Measurements from ENCODE around the gene CLASP1.

The CLASP1 gene

DNA sequence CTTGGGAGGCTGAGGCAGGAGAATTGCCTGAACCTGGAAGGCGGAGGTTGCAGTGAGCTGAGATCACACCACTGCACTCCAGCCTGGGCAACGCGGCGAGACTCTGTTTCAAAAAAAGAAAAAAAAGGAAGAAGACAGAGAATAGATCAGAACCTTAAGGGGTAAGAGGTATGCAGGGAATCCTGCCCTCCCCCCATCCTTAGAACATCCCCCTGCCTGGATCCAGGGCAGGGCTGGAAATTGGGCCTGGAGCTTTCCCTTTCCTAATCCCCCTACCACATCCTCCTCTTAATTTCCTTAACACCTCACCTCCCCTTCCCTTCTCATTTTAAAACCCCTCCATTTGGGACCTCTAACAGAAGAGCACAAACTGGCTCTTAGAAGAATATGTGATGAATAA lies 62.1 kb downstream of the CLASP1 start:
- H3K36me3 ChIP-seq (ENCODE audit: control insufficient read depth, insufficient read depth, low read length): no peaks in the 10 kb centered on the region
- no peaks in the 10 kb centered on the region for H3K9me3 ChIP-seq (ENCODE audit: control insufficient read depth, low read length)
- H3K4me1 ChIP-seq (ENCODE audit: control insufficient read depth, insufficient read depth, low read length): no peaks in the 10 kb centered on the region
- no peak overlapping the region for H3K9ac ChIP-seq (ENCODE audit: low read length)
- H3K4me3 ChIP-seq (ENCODE audit: low read length): no peak overlapping the region
- no peaks in the 10 kb centered on the region for H3K27me3 ChIP-seq (ENCODE audit: control insufficient read depth, insufficient read depth, low read length)

- Histone ChIP-seq H3K4me1 (ENCODE audit: control insufficient read depth, insufficient read depth, low read length) (no peaks in the 10 kb centered on the region), H3K9me3 (ENCODE audit: control insufficient read depth, low read length) (no peaks in the 10 kb centered on the region), H3K27me3 (ENCODE audit: control insufficient read depth, insufficient read depth, low read length) (no peaks in the 10 kb centered on the region), H3K4me3 (ENCODE audit: low read length) (no peak overlapping the region), H3K9ac (ENCODE audit: low read length) (no peak overlapping the region), H3K36me3 (ENCODE audit: control insufficient read depth, insufficient read depth, low read length) (no peaks in the 10 kb centered on the region)
These were observed 64.5 kb downstream of the CLASP1 start for GRCh38 chr2:121584741-121585140.

DNA sequence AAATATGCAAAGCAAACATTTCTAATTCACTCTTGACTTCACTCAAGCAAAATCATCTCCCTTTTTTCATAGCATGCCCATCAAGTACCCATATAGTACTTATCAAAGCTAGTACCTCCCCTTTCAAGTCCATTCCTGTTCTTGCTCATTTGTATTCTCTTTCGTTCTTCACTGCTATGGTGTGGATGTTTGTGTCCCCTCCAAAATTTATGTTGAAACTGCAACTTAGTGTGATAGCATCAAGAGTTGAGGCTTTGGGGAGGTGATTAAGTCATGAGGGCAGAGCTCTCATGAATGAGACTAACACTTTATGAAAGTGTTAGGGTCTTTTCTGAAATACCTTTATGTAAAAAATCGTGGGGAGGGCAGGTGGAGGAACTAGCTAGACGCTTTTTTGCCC lies 65.7 kb downstream of the CLASP1 start:
- Histone ChIP-seq H3K4me3 (ENCODE audit: low read length) (no peak overlapping the region), H3K9me3 (ENCODE audit: control insufficient read depth, low read length) (no peaks in the 10 kb centered on the region), H3K4me1 (ENCODE audit: control insufficient read depth, insufficient read depth, low read length) (no peaks in the 10 kb centered on the region), H3K36me3 (ENCODE audit: control insufficient read depth, insufficient read depth, low read length) (no peaks in the 10 kb centered on the region), H3K27me3 (ENCODE audit: control insufficient read depth, insufficient read depth, low read length) (no peaks in the 10 kb centered on the region), H3K9ac (ENCODE audit: low read length) (no peak overlapping the region)

- Histone ChIP-seq H3K4me3 (ENCODE audit: low read length) (no peak overlapping the region), H3K36me3 (ENCODE audit: control insufficient read depth, insufficient read depth, low read length) (no peaks in the 10 kb centered on the region), H3K9me3 (ENCODE audit: control insufficient read depth, low read length) (no peaks in the 10 kb centered on the region), H3K4me1 (ENCODE audit: control insufficient read depth, insufficient read depth, low read length) (no peaks in the 10 kb centered on the region), H3K9ac (ENCODE audit: low read length) (no peak overlapping the region), H3K27me3 (ENCODE audit: control insufficient read depth, insufficient read depth, low read length) (no peaks in the 10 kb centered on the region)
These were observed 67.0 kb downstream of the CLASP1 start for GRCh38 chr2:121582272-121582671.

DNA sequence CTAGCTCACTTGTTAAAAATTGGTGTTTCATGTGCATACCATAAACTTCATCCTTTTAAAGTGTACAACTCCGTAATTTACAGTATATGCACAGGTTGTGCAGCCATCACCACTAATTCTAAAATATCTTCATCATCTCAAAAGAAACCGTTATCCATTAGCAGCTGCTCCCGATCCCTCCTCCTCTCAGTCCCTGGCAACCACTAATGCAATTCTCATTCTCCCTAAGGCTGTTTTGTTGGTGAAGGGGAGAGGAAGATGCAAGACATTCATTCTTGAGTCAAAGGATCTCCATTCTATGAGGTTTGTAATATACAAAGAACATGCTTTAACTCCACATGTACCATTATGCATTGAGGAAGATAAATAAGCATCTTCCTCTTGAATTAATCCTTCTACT lies 70.0 kb downstream of the CLASP1 start:
- Histone ChIP-seq H3K9me3 (ENCODE audit: control insufficient read depth, low read length) (no peaks in the 10 kb centered on the region), H3K4me1 (ENCODE audit: control insufficient read depth, insufficient read depth, low read length) (no peaks in the 10 kb centered on the region), H3K4me3 (ENCODE audit: low read length) (no peak overlapping the region), H3K27me3 (ENCODE audit: control insufficient read depth, insufficient read depth, low read length) (no peaks in the 10 kb centered on the region), H3K9ac (ENCODE audit: low read length) (no peak overlapping the region), H3K36me3 (ENCODE audit: control insufficient read depth, insufficient read depth, low read length) (no peaks in the 10 kb centered on the region)

- no peaks in the 10 kb centered on the region for H3K27me3 ChIP-seq (ENCODE audit: control insufficient read depth, insufficient read depth, low read length)
- H3K9ac ChIP-seq (ENCODE audit: low read length): no peak overlapping the region
- no peak overlapping the region for H3K4me3 ChIP-seq (ENCODE audit: low read length)
- no peaks in the 10 kb centered on the region for H3K36me3 ChIP-seq (ENCODE audit: control insufficient read depth, insufficient read depth, low read length)
- no peaks in the 10 kb centered on the region for H3K9me3 ChIP-seq (ENCODE audit: control insufficient read depth, low read length)
- no peaks in the 10 kb centered on the region for H3K4me1 ChIP-seq (ENCODE audit: control insufficient read depth, insufficient read depth, low read length)
These were observed 71.9 kb downstream of the CLASP1 start for GRCh38 chr2:121577381-121577780.

DNA sequence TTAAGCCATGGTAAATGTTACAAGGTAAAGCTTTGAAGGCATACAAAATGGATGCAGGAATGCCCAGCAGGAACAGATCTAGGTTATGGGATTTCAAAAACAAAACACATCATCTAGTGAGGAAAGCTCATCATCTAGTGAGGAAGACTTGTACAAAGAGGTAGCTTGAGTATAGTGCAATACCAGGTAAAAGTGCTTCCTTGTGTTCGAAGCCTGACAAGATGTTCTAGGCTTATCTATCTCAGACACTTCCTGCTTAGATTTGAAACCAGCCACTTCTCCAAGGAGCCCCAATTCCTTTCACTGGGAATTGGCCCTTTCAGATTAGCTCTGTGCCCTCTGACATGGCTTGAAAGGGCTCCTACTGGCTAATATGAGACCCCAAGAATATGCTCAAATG lies 73.0 kb downstream of the CLASP1 start:
- Histone ChIP-seq H3K4me3 (ENCODE audit: low read length) (no peak overlapping the region), H3K9me3 (ENCODE audit: control insufficient read depth, low read length) (no peaks in the 10 kb centered on the region), H3K9ac (ENCODE audit: low read length) (no peak overlapping the region), H3K27me3 (ENCODE audit: control insufficient read depth, insufficient read depth, low read length) (no peaks in the 10 kb centered on the region), H3K4me1 (ENCODE audit: control insufficient read depth, insufficient read depth, low read length) (no peaks in the 10 kb centered on the region), H3K36me3 (ENCODE audit: control insufficient read depth, insufficient read depth, low read length) (no peaks in the 10 kb centered on the region)

DNA sequence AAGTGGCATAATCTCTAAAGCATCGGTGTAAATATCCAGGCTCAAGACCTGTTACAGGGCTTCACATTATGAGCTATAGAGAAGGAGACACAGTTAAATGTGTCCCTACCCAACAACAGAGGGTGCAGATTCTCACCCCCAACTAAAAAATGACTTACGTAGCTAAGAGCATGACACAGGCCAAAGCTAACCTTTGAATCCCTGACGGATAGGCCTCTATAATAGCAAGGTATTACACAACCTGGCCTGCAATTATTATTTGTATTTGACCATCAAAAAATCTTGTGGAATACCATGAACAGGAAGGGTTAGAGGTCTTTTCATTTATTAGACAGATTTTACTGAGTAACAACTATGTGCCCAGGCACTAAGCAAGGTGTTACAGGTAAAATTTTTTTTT lies 73.5 kb downstream of the CLASP1 start:
- Histone ChIP-seq H3K9ac (ENCODE audit: low read length) (no peak overlapping the region), H3K4me3 (ENCODE audit: low read length) (no peak overlapping the region), H3K27me3 (ENCODE audit: control insufficient read depth, insufficient read depth, low read length) (no peaks in the 10 kb centered on the region), H3K36me3 (ENCODE audit: control insufficient read depth, insufficient read depth, low read length) (no peaks in the 10 kb centered on the region), H3K9me3 (ENCODE audit: control insufficient read depth, low read length) (no peaks in the 10 kb centered on the region), H3K4me1 (ENCODE audit: control insufficient read depth, insufficient read depth, low read length) (no peaks in the 10 kb centered on the region)

DNA sequence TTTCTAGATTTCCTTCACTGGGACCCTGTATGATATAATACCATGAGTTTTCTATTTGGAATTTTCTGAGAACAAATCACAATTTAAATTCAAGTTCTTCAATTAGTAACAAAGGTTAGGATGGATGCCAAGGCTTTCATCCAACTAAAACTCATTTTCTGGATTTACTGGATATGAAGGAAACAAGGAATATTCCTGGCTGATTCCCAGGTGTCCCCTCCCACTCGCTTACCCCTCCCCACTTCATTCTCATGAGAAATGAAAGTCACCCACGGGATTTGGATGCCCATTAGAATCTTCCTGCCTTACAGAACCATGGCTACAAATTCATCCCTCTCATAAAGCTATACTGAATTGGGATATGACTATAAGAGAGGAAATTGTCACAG lies 78.6 kb downstream of the CLASP1 start:
- Histone ChIP-seq H3K9me3 (ENCODE audit: control insufficient read depth, low read length) (no peaks in the 10 kb centered on the region), H3K4me1 (ENCODE audit: control insufficient read depth, insufficient read depth, low read length) (no peaks in the 10 kb centered on the region), H3K27me3 (ENCODE audit: control insufficient read depth, insufficient read depth, low read length) (no peaks in the 10 kb centered on the region), H3K36me3 (ENCODE audit: control insufficient read depth, insufficient read depth, low read length) (no peaks in the 10 kb centered on the region), H3K4me3 (ENCODE audit: low read length) (no peak overlapping the region), H3K9ac (ENCODE audit: low read length) (no peak overlapping the region)

DNA sequence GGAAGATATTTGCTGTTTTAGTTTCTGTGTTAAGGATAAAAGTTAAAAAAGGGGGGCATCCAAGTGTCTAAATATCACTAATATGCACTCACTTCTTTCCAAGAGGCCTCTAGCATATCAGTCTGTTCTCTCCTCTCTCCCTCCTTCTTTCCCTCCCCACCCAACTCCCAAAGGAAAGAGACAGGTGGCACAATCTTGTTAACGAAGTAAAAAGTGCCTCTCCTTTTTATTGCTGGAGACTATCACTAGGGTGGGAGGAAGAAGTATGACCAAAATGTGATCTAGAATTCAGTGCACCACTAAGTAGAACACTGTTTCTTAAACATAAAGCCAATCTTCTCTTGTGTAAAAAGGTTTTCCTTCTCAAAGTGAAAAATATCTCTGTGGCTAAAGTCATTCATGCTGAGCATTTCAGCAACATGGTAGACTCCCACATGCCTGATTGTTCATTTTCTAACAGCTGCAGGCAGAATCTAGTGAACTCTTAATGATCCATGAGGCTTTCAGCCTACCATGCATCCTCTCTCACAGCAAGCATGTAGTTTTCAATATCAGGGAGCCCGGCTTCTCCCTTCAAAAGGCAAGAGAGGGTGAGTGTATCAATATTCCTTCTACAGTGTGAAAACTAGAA lies 79.1 kb downstream of the CLASP1 start:
- no peaks in the 10 kb centered on the region for H3K27me3 ChIP-seq (ENCODE audit: control insufficient read depth, insufficient read depth, low read length)
- no peak overlapping the region for H3K4me3 ChIP-seq (ENCODE audit: low read length)
- peaks cover 4% of the 10 kb centered on the region for H3K4me1 ChIP-seq (ENCODE audit: control insufficient read depth, insufficient read depth, low read length)
- no peak overlapping the region for H3K9ac ChIP-seq (ENCODE audit: low read length)
- no peaks in the 10 kb centered on the region for H3K9me3 ChIP-seq (ENCODE audit: control insufficient read depth, low read length)
- H3K36me3 ChIP-seq (ENCODE audit: control insufficient read depth, insufficient read depth, low read length): no peaks in the 10 kb centered on the region

DNA sequence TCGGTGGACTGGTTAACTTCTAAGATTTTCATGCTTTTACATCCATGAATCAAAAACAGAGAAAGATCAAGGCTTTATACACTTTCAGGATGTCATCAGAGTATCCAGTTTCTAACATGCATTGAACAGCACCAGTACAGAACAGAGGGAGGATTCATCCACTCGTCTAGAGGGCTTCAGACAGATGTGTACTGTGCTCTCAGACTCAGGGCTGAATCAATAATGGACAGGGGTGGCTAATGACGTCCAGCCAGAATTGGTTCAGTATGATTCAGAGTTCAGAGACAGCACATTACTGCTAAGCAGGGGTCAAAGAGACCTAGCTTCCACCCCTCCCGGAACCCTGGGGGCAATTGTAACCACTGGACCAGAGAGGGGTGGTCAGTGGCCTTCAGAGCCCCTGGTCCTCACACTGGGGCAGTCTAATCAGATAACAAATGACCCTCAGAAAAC lies 81.3 kb downstream of the CLASP1 start:
- Histone ChIP-seq H3K9me3 (ENCODE audit: control insufficient read depth, low read length) (no peaks in the 10 kb centered on the region), H3K27me3 (ENCODE audit: control insufficient read depth, insufficient read depth, low read length) (no peaks in the 10 kb centered on the region), H3K9ac (ENCODE audit: low read length) (no peak overlapping the region), H3K4me3 (ENCODE audit: low read length) (no peak overlapping the region), H3K4me1 (ENCODE audit: control insufficient read depth, insufficient read depth, low read length) (peaks cover 4% of the 10 kb centered on the region), H3K36me3 (ENCODE audit: control insufficient read depth, insufficient read depth, low read length) (no peaks in the 10 kb centered on the region)

DNA sequence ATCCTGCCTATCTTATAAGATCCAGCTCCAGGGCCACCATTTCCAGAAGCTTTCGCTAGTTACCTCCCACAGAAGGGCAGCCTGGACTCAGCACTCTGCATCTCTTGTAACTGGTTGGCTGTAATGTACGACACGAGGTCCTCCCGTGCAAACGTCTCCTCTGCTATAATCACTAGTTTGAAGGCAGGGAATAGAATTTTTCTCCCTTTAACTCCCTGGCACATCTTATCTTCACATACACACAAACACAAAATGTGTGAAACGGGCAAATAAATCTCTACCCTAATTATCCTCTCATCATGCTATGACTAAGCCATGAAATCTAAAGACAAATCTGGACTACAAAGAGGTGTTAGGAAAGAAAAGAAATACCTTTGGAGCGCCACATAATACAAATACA lies 81.8 kb downstream of the CLASP1 start:
- H3K4me3 ChIP-seq (ENCODE audit: low read length): no peak overlapping the region
- no peaks in the 10 kb centered on the region for H3K27me3 ChIP-seq (ENCODE audit: control insufficient read depth, insufficient read depth, low read length)
- H3K9me3 ChIP-seq (ENCODE audit: control insufficient read depth, low read length): no peaks in the 10 kb centered on the region
- peaks cover 4% of the 10 kb centered on the region for H3K4me1 ChIP-seq (ENCODE audit: control insufficient read depth, insufficient read depth, low read length)
- no peaks in the 10 kb centered on the region for H3K36me3 ChIP-seq (ENCODE audit: control insufficient read depth, insufficient read depth, low read length)
- no peak overlapping the region for H3K9ac ChIP-seq (ENCODE audit: low read length)

Data from mucosa of stomach (tissue), 1 donor.